ENCODE results near the gene S1PR3. TPM values are rescaled to one million over a fixed set of nuclear protein-coding genes. Genes with fewer than 3 reads are reported as not detected.

Gene S1PR3
- total and polyA plus RNA-seq, 5 experiments from 2014 or later = not detected

- no peak overlapping the region for H3K4me3 Mint-ChIP-seq
- H3K27ac Mint-ChIP-seq = no peak overlapping the region
- POLR2A ChIA-PET = no interaction called here
- ATAC-seq (no peak), DNase-seq (no peak)
- no peaks in the 10 kb centered on the region for H3K36me3 Mint-ChIP-seq
- H3K27me3 Mint-ChIP-seq = peaks cover 2 to 24% (median 13%) of the 10 kb centered on the region in 5 donors
- H3K4me1 Mint-ChIP-seq = peaks cover 0 to 3% (median 0%) of the 10 kb centered on the region in 4 donors
- H3K9me3 Mint-ChIP-seq = no peaks in the 10 kb centered on the region
These were observed 47.8 kb downstream of the S1PR3 start for GRCh38 chr9:89039104-89039465.

DNA sequence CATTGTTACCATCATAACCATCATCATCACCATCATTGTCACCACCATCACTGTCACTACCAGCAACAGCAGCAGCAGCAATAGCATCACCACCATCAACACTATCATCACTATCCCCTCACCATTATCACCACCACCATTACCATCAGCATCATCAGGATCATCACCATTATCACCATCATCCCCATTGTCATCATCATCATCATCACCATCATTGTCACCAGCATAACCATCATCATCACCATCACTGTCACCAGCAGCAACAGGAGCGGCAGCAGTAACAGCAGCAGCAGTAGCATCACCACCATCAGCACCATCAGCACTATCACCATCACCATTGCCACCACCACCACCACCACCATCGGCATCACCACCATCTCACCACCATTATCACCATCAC lies 48.4 kb downstream of the S1PR3 start:
- peaks cover 0 to 3% (median 0%) of the 10 kb centered on the region in 4 donors for H3K4me1 Mint-ChIP-seq
- no peaks in the 10 kb centered on the region for H3K9me3 Mint-ChIP-seq
- no peak for ATAC-seq
- no peak for DNase-seq
- no peak overlapping the region for H3K27ac Mint-ChIP-seq
- POLR2A ChIA-PET = no interaction called here
- no peaks in the 10 kb centered on the region for H3K36me3 Mint-ChIP-seq
- peaks cover 3 to 18% (median 13%) of the 10 kb centered on the region in 5 donors for H3K27me3 Mint-ChIP-seq
- no peak overlapping the region for H3K4me3 Mint-ChIP-seq

- H3K27ac Mint-ChIP-seq = no peak overlapping the region
- DNase-seq = no peak
- peaks cover 8 to 21% (median 18%) of the 10 kb centered on the region in 5 donors for H3K27me3 Mint-ChIP-seq
- H3K4me1 Mint-ChIP-seq = no peaks in the 10 kb centered on the region
- H3K36me3 Mint-ChIP-seq = no peaks in the 10 kb centered on the region
- POLR2A ChIA-PET = no interaction called here
- H3K4me3 Mint-ChIP-seq = no peak overlapping the region
- no peaks in the 10 kb centered on the region for H3K9me3 Mint-ChIP-seq
- no peak for ATAC-seq
These were observed 51.7 kb downstream of the S1PR3 start for GRCh38 chr9:89042984-89043383.

- POLR2A ChIA-PET = no interaction called here
- DNase-seq (no peak), ATAC-seq (no peak)
- peaks cover 5 to 24% (median 18%) of the 10 kb centered on the region in 5 donors for H3K27me3 Mint-ChIP-seq
- H3K27ac Mint-ChIP-seq = no peak overlapping the region
- H3K4me3 Mint-ChIP-seq = no peak overlapping the region
- H3K9me3 Mint-ChIP-seq = no peaks in the 10 kb centered on the region
- H3K36me3 Mint-ChIP-seq = no peaks in the 10 kb centered on the region
- H3K4me1 Mint-ChIP-seq = no peaks in the 10 kb centered on the region
These were observed 52.8 kb downstream of the S1PR3 start for GRCh38 chr9:89044104-89044503.

DNA sequence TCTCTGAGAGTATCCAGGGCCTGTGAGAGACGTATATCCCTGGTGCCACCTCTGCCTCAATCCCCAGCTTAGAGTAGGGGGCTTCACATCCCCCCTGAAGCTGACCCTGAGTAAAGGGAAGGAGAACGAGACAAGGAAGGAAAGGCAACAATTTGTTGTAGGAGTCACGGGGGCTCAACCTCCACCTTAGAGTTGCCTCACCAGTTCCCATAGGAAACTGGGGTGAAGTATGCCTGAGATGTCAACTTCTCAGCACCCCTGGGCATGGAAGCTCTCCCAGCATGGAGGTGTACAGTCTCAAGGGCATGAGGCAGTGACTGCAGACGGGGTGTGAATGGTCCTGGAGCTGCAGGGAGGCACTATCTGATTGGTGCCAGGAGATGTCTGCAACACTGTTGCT lies 53.6 kb downstream of the S1PR3 start:
- Mint-ChIP-seq H3K4me1 (no peaks in the 10 kb centered on the region), H3K27me3 (peaks cover 5 to 24% (median 18%) of the 10 kb centered on the region in 5 donors), H3K4me3 (no peak overlapping the region), H3K27ac (no peak overlapping the region), H3K9me3 (no peaks in the 10 kb centered on the region), H3K36me3 (no peaks in the 10 kb centered on the region)
- POLR2A ChIA-PET = no interaction called here
- no peak for DNase-seq
- no peak for ATAC-seq

DNA sequence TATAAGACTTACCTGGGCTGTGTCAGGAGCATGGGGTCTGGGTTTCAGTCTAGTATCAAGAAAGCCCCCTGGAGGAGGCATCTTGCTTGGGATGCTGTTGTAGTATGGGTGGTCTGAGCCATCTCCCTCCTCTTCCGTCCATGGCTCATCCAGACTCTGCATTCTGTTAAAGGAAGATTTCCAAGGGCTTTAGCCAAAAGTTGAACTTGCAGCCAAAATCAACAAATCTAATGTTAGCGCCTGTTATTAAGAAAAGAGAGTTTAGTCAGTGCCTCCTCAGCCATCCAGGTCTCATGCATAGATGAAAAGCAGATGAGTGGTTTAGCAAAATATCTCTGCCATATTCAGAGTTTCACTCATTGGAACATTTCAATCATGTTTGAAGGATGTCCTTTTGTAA lies 55.6 kb downstream of the S1PR3 start:
- H3K36me3 Mint-ChIP-seq = no peaks in the 10 kb centered on the region
- no peaks in the 10 kb centered on the region for H3K4me1 Mint-ChIP-seq
- POLR2A ChIA-PET = no interaction called here
- H3K4me3 Mint-ChIP-seq = no peak overlapping the region
- no peaks in the 10 kb centered on the region for H3K9me3 Mint-ChIP-seq
- ATAC-seq (no peak), DNase-seq (no peak)
- peaks cover 5 to 24% (median 16%) of the 10 kb centered on the region in 5 donors for H3K27me3 Mint-ChIP-seq
- H3K27ac Mint-ChIP-seq = no peak overlapping the region

GRCh38 chr9:89047667-89048066 lies 56.4 kb downstream of the S1PR3 start:
- H3K27me3 Mint-ChIP-seq = peaks cover 5 to 24% (median 16%) of the 10 kb centered on the region in 5 donors
- no peak for ATAC-seq
- POLR2A ChIA-PET = no interaction called here
- H3K4me3 Mint-ChIP-seq = no peak overlapping the region
- H3K4me1 Mint-ChIP-seq = no peaks in the 10 kb centered on the region
- H3K9me3 Mint-ChIP-seq = no peaks in the 10 kb centered on the region
- no peak overlapping the region for H3K27ac Mint-ChIP-seq
- DNase-seq = no peak
- H3K36me3 Mint-ChIP-seq = no peaks in the 10 kb centered on the region

- H3K9me3 Mint-ChIP-seq = no peaks in the 10 kb centered on the region
- DNase-seq = no peak
- ATAC-seq = no peak
- H3K36me3 Mint-ChIP-seq = no peaks in the 10 kb centered on the region
- H3K4me3 Mint-ChIP-seq = no peak overlapping the region
- peaks cover 5 to 27% (median 16%) of the 10 kb centered on the region in 5 donors for H3K27me3 Mint-ChIP-seq
- no peaks in the 10 kb centered on the region for H3K4me1 Mint-ChIP-seq
- POLR2A ChIA-PET = no interaction called here
- no peak overlapping the region for H3K27ac Mint-ChIP-seq
These were observed 57.3 kb downstream of the S1PR3 start for GRCh38 chr9:89048616-89049015.

GRCh38 chr9:89049646-89050045 lies 58.4 kb downstream of the S1PR3 start:
- Mint-ChIP-seq H3K4me1 (no peaks in the 10 kb centered on the region), H3K27ac (no peak overlapping the region), H3K36me3 (no peaks in the 10 kb centered on the region), H3K9me3 (no peaks in the 10 kb centered on the region), H3K27me3 (peaks cover 5 to 37% (median 15%) of the 10 kb centered on the region in 5 donors), H3K4me3 (no peak overlapping the region)
- POLR2A ChIA-PET = no interaction called here
- ATAC-seq (no peak), DNase-seq (no peak)

GRCh38 chr9:89051421-89052025 lies 60.3 kb downstream of the S1PR3 start:
- ATAC-seq = no peak
- Mint-ChIP-seq H3K9me3 (no peaks in the 10 kb centered on the region), H3K4me1 (no peaks in the 10 kb centered on the region), H3K4me3 (no peak overlapping the region), H3K27ac (no peak overlapping the region), H3K36me3 (no peaks in the 10 kb centered on the region), H3K27me3 (peaks cover 8 to 41% (median 13%) of the 10 kb centered on the region in 5 donors)
- POLR2A ChIA-PET = no interaction called here
- DNase-seq = no peak

GRCh38 chr9:89052470-89053097 lies 61.3 kb downstream of the S1PR3 start:
- Mint-ChIP-seq H3K9me3 (no peaks in the 10 kb centered on the region), H3K4me1 (no peaks in the 10 kb centered on the region), H3K4me3 (no peak overlapping the region), H3K27me3 (peaks cover 6 to 30% (median 7%) of the 10 kb centered on the region in 5 donors), H3K27ac (no peak overlapping the region), H3K36me3 (no peaks in the 10 kb centered on the region)
- POLR2A ChIA-PET = no interaction called here
- no peak for DNase-seq
- ATAC-seq = no peak

GRCh38 chr9:89053301-89053700 lies 62.0 kb downstream of the S1PR3 start:
- H3K27me3 Mint-ChIP-seq = peaks cover 5 to 23% (median 6%) of the 10 kb centered on the region in 5 donors
- H3K27ac Mint-ChIP-seq = no peak overlapping the region
- POLR2A ChIA-PET = no interaction called here
- H3K9me3 Mint-ChIP-seq = no peaks in the 10 kb centered on the region
- no peaks in the 10 kb centered on the region for H3K4me1 Mint-ChIP-seq
- DNase-seq (no peak), ATAC-seq (no peak)
- no peaks in the 10 kb centered on the region for H3K36me3 Mint-ChIP-seq
- no peak overlapping the region for H3K4me3 Mint-ChIP-seq

Data from naive thymus-derived CD8-positive, alpha-beta T cell (primary cell).